ENCODE measurements around the gene ASGR2.
"Not testable (repeated sequence)": the region's sequence is repeated elsewhere in the genome, so short reads cannot be mapped to it uniquely, and the experiment has no call there.

ASGR2 gene, protein sequence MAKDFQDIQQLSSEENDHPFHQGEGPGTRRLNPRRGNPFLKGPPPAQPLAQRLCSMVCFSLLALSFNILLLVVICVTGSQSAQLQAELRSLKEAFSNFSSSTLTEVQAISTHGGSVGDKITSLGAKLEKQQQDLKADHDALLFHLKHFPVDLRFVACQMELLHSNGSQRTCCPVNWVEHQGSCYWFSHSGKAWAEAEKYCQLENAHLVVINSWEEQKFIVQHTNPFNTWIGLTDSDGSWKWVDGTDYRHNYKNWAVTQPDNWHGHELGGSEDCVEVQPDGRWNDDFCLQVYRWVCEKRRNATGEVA

DNA sequence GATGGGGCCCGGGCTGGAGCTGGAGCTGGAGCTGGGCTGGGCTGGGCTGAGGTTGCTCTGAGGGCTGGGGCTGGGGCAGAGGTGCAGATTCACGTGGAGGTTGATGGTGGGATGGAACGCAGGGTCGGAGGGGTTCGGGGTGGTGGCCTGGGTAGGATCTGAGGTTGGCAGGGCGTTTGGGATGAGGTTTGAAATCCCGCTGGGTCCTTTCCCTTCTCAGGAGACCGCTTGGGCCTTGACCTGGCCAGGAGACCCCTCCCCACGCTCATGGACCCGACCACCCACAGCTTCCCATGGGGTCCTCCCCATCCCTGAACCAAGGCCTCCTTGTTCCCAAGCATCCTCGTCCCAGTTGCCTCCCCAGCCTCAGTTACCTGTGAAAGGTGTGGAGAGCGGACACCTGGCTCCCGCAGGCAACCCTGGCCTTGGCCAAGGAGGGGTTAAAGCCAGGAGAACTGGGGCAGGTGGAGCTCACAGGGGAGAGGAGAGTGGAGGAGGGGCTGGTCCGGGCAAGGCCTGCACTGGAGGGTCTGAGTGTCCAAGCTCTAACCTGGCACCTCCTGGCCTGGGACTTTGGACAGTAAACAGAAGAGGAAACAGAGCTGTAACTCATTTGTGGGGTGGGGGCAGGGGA, at the start of gene ASGR2:
ASGR2 (minus strand) TSS at position 582 of the 634 bp plus-strand sequence. CDS start 582 bp downstream, outside the sequence.
- no peak for DNase-seq (ENCODE audit: low spot score)

DNA sequence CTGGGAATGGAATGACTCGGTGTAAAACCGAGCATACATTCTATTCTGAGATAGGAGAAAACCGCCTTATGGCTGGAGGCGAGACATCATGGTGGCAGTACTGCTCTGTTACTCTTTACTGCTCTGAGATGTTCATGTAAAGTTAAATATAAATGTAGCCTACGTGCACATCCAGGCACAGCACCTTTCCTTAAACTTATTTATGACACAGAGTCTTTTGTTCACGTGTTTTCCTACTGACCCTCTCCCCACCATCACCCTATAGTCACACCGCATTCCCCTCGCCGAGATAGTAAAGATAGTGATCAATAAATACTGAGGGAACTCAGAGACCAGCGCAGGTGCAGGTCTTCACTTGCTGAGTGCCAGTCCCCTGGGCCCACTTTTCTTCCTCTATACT, 44.9 kb upstream of the ASGR2 start:
- DNase-seq (ENCODE audit: low spot score): not testable (repeated sequence)

DNA sequence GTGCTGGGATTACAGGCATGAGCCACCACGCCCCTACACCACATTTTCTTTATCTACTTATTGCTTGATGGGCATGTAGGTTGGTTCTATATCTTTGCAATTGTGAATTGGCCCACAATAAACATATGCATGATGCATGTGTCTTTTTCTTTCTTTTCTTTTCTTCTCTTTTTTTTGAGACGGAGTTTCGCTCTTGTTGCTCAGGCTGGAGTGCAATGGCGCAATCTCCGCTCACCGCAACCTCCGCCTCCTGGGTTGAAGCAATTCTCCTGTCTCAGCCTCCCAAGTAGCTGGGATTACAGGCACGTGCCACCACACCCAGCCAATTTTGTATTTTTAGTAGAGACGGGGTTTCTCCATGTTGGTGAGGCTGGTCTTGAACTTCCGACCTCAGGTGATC, 43.8 kb upstream of the ASGR2 start:
- DNase-seq (ENCODE audit: low spot score): not testable (repeated sequence)

DNA sequence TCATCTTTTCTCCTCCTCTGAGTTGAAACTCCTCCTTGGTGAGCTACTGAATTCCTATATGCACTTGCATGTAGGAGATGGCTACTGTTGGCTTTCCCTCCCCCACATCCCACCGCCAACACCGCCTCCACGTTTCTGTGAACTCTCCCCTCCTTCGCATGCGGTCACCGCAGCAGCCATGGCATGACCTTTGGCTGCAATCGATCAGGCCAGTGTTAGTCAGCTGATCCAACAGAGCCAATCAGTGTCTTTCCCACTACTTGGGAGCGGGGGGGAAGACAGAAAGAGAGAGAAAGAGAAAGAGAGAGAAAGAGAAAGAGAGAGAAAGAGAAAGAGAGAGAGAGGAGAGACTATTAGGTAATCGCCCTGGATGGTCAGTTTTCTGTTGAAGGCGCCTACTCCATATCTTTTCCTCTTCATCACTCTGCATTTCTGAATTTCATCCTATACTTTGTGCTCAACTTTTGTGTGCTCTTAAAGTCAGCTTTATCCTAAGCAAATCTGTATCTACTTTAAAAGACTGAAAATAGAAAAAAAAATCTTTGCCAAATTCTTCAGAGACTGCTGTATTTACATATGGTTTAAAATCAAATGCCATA, 41.8 kb upstream of the ASGR2 start:
- DNase-seq (ENCODE audit: low spot score): no peak

DNA sequence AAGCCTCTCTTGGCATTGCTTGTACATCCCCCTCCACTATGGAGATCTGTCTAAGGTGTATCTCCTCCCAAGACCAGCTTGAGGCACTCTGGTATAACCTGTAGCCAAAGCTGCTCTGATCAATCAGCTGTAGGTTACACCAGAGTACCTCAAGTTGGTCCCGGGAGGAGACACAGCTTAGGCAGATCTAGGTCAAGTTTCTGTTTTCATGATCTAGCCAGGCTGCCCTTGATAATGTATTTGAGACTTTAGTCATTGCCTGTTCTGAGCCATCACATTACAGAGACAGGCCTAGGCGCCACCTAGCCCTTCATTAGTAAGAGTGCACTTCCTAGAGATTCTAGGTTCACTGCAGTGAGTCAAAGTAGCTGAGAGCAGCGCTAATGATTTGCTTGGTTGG, 33.1 kb upstream of the ASGR2 start:
- DNase-seq (ENCODE audit: low spot score): no peak

DNA sequence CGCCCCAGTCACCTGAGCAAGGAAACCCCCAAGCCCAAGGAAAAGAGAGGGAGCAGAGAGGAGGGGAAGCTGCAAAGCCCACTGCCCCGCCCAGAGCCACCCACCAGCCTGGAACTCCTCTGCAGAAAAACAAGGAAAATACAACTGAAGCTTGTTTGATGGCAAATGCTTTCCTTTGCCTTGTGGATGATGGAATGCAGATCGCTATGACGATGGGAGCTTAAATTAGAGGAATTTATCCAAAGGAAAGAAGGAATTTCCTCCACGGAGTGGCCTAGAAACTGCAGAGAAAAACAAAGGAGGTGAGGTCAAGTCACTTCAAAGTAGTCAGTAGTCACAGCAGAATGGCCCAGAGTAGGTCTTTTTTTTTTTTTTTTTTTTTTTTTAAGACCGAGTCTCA, 31.5 kb upstream of the ASGR2 start:
- no peak for DNase-seq (ENCODE audit: low spot score)

DNA sequence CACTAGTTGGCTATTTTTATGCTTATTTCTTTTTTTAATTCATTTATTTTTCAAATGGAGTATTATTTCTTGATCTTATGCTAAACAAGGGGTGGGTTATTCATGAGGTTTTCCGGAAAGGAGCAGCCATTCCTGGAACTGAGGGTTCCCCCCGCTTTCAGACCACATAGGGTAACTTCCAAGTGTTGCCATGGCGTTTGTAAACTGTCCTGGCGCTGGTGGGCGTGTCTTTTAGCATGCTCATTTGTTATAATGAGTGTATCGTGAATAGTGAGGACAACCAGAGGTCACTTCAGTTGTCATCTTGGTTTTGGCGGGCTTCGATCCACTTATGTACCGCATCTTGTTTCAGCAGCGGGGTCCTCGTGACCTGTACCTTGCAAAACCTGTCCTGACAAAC, 29.6 kb upstream of the ASGR2 start:
- no peak for DNase-seq (ENCODE audit: low spot score)

DNA sequence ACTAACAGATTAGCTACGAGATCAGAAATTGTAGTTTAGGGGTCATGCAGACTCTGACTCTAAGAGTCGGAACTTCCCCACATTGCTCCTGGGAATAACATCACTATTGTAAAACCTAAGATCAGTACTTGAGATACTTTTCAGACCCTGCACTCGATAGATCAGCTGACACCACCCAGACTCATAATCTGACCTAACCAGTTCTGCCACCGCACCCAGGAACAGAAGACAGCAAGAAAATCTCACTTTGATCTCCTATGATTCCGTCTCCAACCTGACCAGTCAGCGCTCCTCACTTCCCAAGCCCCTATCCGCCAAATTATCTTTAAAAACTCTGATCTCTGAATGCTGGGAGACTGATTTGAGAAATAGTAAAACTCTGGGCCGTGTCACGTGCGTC, 27.2 kb upstream of the ASGR2 start:
- DNase-seq (ENCODE audit: low spot score): no peak

DNA sequence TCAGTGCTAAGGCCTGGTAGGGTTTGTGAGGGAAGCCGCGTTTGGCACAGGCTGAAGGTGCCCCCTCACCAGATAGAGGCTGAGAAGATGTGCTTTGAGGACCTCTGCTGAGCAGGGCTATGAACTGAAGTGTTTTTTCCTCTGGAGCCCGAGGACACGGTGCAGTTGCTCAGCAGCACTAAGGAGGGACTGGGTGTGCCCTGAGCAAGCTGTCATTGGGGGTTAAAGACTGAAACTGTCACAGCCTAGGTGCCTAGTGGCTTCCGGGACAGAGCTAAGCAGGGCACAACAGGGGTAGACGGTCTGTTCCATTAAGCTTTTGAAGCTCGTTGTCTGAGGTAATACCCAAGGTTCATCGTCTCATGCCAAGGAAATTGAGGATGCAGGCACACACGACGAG, 24.8 kb upstream of the ASGR2 start:
- DNase-seq (ENCODE audit: low spot score): no peak

DNA sequence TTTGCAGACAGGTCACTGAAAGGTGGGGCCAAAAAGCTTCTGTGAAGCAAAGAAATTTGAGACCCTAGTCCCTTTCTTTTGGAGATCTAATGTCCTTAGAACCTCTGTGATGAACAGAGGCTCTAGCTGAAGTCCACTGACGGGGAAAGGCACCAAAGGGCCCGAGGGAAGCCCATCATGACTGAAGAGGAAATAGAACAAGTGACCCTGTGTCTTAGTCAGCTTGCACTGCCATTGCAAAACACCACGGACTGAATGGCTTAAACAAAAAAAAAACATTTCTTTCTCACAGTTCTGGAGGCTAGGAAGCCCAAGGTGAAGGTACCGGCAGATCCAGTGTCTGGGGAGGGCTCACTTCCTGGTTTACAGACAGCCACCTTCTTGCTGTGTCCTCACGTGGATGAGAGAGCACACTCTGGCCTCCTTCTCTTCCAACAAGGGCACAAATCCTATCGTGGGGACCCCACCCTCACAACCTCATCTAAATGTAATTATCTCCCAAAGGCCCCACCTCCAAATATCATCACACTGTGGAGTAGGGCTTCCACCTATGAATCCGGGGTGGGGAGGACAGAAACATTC, 24.3 kb upstream of the ASGR2 start:
- no peak for DNase-seq (ENCODE audit: low spot score)

DNA sequence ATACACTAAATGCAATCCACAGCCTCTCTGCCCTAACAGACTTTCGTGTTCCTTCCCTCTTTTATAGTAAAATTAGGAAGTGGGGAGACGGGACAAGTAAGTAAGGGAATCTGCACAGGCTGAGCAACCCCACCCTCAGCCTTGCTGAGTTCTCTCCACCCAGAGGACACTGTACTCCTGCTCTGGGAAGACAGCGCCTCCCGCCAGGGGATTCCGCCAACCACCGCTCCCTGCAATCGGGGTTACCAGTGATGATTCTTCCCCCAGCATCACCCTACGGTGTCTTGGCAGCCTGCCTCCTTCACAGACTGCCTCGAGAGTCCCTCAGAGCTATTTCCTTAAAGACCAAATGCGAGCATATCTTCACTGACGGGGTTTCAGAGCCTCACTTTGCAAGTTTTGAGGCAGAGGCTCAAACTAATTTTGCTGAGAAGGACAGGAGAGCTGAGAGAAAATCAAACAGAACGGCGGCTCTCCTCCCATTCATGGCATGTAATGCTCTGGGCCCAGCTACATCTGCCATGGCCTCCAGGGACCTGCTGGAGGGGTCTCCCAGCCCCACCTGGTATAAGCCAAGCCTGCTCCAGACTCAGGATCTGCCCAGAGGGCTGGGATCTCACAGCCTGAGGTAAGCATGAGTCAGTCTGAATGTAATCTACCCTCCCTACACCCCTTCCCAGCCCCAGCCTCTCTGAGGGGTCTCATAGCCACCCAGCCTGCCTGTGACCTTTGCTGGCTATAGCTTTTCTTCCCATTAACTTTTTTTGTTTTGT, 22.7 kb upstream of the ASGR2 start:
- DNase-seq (ENCODE audit: low spot score): no peak

DNA sequence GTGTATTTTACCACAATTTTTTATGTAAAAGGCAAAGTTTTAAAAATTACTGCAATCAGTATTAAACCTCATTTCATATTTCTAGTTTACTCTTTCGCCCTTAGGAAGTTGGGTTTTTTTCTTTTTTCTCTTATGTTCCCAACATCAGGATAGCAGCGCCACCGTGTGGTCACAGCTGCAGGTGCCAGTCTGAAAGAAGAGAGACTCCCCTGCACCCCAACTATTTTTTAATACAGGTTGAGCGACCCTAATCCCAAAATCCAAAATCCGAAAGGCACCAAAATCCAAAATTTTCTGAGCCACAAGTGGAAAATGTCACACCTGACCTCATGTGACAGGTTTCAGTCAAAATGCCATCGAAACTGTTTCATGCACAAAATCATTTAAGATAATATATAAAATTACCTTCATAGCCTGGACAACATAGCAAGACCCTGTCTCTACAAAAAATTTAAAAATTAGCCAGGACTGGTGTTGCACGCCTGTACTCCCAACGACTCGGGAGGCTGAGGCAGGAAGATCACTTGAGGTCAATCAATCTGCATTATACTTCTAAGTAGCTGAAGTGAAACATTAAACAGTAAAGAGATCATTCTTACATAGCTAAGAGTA, 21.8 kb upstream of the ASGR2 start:
- DNase-seq (ENCODE audit: low spot score): peak; percentile 67

DNA sequence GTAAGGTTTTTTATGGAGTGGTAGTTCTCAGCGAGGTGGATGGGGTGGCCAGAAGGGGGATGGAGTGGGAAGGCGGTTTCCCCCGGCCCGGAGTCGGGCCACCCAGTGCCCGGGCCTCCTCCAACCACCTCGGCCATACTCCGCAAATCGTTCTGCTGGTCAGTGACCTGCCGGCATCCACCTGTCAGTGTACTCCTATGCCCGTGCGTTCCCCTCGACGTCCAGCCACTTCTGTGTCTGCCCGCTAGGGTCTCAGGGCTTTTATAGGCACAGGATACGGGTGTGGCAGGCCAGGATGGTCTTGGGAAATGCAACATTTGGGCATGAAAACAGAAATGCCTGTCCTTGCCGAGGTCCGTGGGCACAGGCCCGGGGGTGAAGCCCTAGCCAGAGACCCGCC, 19.3 kb upstream of the ASGR2 start:
- DNase-seq (ENCODE audit: low spot score): no peak

DNA sequence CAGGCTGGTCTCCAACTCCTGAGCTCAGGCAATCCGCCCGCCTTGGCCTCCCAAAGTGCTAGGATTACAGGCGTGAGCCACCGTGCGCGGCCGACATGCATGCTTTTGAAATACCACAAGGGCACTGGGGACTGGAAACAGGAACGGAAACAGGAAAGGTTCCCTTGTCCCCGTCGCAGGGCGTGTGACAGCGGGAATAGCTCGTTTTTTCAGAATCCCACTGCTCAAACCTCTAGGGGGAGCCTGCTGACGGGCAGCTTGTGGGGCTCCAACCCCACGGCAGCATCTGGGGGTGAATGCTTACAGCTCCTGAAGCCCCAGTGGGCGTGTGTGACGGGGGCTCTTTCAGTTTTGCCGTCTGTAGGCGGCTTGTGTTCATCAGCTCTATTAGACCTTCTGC, 18.8 kb upstream of the ASGR2 start:
- DNase-seq (ENCODE audit: low spot score): peak; percentile 41

DNA sequence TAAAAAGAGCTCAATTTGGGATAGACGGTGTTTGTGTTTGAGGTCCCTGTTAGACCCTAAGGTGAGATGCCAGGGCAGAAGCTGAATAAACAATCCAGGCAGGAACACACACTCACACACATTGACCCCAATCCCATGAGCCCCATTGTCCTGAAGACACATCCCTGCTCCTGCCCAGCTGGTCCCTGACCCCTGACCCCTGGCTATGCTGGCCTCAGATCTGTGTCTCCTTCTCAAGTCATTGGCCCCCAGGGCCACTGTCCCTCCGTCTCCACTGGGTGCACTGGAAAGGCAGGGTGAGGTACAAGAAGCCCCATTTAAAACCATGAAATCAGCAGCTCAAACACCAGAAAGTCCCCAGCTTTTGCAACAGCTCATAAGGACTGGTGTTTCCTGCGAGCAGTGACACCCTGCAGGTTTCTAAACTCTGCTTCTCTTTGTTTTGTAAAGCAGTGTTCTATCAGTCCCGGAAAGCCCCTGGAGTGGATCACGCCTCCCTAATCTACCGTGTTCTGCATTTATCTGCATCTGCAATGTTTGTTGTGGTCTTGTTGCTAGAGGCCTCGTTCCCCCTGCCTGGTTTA, 18.0 kb upstream of the ASGR2 start:
- peak; percentile 26 for DNase-seq (ENCODE audit: low spot score)

DNA sequence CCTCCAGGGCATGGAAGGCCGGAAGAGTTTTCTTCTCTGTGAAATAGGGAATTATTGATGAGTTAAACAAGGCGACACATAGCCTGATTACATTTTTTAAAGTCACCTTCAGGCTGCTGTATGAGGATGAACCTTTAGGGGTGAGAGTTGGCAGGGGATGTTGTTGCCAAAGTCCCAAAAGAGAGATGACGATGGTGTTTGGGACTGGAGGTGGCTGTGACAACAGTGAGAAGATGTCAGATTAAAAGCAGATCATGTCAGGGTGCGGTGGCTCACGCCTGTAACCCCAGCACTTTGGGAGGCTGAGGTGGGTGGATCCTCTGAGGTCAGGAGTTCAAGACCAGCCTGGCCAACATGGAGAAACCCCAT, 16.8 kb upstream of the ASGR2 start:
- no peak for DNase-seq (ENCODE audit: low spot score)

DNA sequence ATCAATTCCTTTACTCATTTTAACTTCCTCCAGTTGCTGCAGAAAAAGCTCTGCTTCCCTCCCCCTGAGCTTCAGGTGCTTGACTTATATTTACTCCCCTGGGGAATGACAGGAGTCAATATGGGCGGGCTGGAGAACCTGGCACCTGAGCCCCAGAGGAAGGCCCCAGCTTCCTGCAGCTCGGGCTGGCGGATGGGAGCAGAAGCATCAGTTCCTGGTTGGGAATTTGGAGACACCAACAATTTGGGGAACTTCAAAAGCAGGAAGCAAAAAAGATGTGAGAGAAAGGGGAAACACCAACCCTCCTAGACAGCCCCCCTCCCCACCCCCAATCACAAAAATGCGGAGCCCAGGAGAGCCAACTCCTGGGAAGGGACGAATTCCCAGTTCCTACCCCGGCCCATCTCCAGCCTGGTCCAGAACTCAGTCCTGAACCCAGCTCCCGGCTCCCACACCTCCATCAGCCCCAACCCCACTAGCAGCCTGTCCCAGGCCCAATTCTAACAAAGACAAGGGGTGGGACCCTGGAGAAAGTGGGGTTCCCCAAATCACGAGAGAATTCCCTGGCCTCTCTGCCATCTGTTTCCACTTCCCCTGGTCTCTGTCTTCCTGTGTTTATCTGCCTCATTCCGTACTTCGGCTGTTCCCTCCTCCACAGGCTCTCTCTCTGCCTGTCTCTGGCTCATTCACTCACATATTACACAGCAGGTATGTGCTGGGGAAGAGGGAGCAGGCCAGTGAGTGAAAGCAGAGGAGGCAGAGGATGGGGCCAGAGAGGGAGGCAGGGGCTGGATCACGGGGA, 16.2 kb upstream of the ASGR2 start:
- no peak for DNase-seq (ENCODE audit: low spot score)

DNA sequence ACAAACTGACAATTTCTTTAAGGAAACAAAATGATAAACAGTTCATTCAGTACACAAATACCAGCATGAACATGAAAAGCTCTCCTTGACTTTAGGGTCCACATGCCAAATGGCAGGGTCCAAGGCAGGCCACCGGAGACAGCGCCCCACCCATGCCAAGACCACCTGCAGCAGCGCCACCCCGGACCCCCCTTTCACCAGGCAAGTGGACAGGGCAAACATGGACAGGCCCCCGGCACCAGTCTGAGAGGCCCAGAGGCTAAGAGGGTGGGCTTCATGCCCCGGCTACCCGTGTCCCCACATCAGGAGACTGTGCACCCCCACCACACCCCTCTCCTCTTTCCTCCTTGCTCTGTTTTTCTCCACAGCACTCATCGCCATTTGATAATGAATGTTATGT, 14.7 kb upstream of the ASGR2 start:
- DNase-seq (ENCODE audit: low spot score): no peak

DNA sequence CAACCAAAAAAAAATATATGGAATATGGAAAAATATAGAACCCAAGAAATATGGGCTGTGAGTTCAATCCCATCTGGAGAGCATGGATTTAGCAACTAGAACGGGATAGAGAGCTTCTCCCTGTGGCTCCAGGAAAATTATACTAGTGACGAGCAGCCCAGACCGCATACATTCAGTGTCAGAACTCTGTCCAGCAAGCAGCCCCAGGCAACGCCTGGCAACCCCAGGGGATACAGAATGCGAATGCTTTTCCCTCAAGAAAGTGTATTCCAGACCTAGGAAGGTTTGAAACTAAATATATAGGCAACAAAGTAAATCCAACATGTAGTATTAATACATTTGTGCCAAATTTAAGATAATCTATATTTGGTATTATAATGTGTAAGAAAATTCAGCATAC, 13.5 kb upstream of the ASGR2 start:
- DNase-seq (ENCODE audit: low spot score): no peak

DNA sequence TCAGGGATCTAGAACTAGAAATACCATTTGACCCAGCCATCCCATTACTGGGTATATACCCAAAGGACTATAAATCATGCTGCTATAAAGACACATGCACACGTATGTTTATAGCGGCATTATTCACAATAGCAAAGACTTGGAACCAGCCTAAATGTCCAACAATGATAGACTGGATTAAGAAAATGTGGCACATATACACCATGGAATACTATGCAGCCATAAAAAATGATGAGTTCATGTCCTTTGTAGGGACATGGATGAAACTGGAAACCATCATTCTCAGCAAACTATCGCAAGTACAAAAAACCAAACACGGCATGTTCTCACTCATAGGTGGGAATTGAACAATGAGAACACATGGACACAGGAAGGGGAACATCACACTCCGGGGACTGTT, 12.9 kb upstream of the ASGR2 start:
- DNase-seq (ENCODE audit: low spot score): not testable (repeated sequence)

DNA sequence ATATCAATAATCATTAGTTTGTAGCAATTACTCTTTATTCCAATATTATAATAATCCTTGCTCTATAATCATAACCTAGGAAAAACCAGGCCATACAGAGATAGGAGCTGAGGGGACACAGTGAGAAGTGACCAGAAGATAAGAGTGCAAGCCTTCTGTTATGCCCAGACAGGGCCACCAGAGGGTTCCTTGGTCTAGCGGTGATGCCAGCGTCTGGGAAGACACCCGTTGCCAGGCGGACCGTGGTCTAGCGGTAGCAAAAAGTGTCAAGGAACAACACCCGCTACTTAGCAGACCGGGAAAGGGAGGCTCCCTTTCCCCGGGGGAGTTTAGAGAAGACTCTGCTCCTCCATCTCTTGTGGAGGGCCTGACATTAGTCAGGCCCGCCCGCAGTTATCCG, 11.8 kb upstream of the ASGR2 start:
- not testable (repeated sequence) for DNase-seq (ENCODE audit: low spot score)
